Panc1 (cell line): Measurements from ENCODE around the gene FCHSD2. TPM values are rescaled to one million over a fixed set of nuclear protein-coding genes. Genes with fewer than 3 reads are reported as not detected.

Experiments
- ATAC-seq: fragments of 200-7000 bp; cut with Tn5 transposase; 2 replicates; pipeline ENCODE4 v1.9.1; 2020; ENCODE audit warnings: mild to moderate bottlenecking, moderate library complexity
- BruUV-seq: library from RNA; stranded (reverse); fragments of 400-500 nt; replicated peaks from 2 replicates; lab custom pipeline; 2021; lab: Mats Ljungman, UMichigan
- CTCF ChIA-PET: fragments of 300-600 bp; sonication (Branson Sonifier 250); formaldehyde crosslinking; loops from one replicate; lab custom pipeline; 2022; ENCODE audit warnings: antibody characterized with exemption; lab: Charles Lee
- POLR2A ChIA-PET: fragments of 300-600 bp; sonication (Branson Sonifier 250); formaldehyde crosslinking; loops from one replicate; lab custom pipeline; 2022; ENCODE audit warnings: antibody characterized with exemption; lab: Charles Lee
- DNase-seq: peaks from one replicate; pipeline ENCODE4 v3.0.0-alpha.2; 2010; ENCODE audit warnings: low read depth, low spot score
- H3K27ac ChIP-seq: 2 replicates; pipeline ENCODE4 v1.5.1; 2011; ENCODE audit warnings: mild to moderate bottlenecking, low read length, inconsistent platforms
- H3K27me3 ChIP-seq: fragments of 200-500 bp; sonication (Bioruptor generic); 2 replicates; pipeline ENCODE4 v1.6.0; 2014; ENCODE audit warnings: low read length, inconsistent platforms; ENCODE audit not compliant: control insufficient read depth, insufficient read depth
- H3K36me3 ChIP-seq: fragments of 200-500 bp; sonication (Bioruptor generic); 2 replicates; pipeline ENCODE4 v1.5.1; 2014; ENCODE audit warnings: inconsistent platforms, mild to moderate bottlenecking, low read length, moderate library complexity; ENCODE audit not compliant: control insufficient read depth, insufficient read depth
- H3K4me1 ChIP-seq: 2 replicates; pipeline ENCODE4 v1.5.1; 2011; ENCODE audit warnings: inconsistent platforms, mild to moderate bottlenecking, low read length, moderate library complexity; ENCODE audit not compliant: control insufficient read depth, insufficient read depth
- H3K4me3 ChIP-seq, 2 experiments: 2 replicates each; pipeline ENCODE4 v1.5.1; 2011 to 2012; ENCODE audit warnings: low read depth in 2 of 2, low read length in 2 of 2, mild to moderate bottlenecking in 2 of 2, inconsistent platforms in 1 of 2, moderate library complexity in 1 of 2
- H3K9me3 ChIP-seq: fragments of 200-500 bp; sonication (Bioruptor generic); 2 replicates; pipeline ENCODE4 v1.5.1; 2014; ENCODE audit warnings: low read depth, mild to moderate bottlenecking, inconsistent platforms, low read length, moderate library complexity; ENCODE audit not compliant: control insufficient read depth, insufficient read depth
- CTCF ChIP-seq: fragments of 450-650 bp; IDR thresholded peaks from 2 replicates; pipeline ENCODE4 v1.5.1; 2017; ENCODE audit warnings: mild to moderate bottlenecking
- POLR2AphosphoS5 ChIP-seq: IDR thresholded peaks from 2 replicates; pipeline ENCODE4 v1.6.1; 2012; ENCODE audit warnings: mild to moderate bottlenecking, low read depth, low read length, moderate library complexity
- REST ChIP-seq, 2 experiments: IDR thresholded peaks; 2 replicates each; pipeline ENCODE4 v1.6.1; 2011 to 2012; ENCODE audit warnings: low read depth in 2 of 2, control low read depth in 1 of 2, low read length in 1 of 2, mild to moderate bottlenecking in 1 of 2, moderate library complexity in 1 of 2; ENCODE audit not compliant: insufficient read depth in 1 of 2
- SIN3A ChIP-seq: IDR thresholded peaks from 2 replicates; pipeline ENCODE4 v1.6.1; 2012; ENCODE audit warnings: low read depth, mild to moderate bottlenecking, low read length, moderate library complexity, borderline replicate concordance; ENCODE audit not compliant: insufficient read depth
- TCF7L2 ChIP-seq: IDR thresholded peaks from 2 replicates; pipeline ENCODE4 v1.6.1; 2011; ENCODE audit warnings: mild to moderate bottlenecking, low read depth, low read length, inconsistent platforms
- in situ Hi-C: cut with HindIII; loops from 2 replicates; pipeline ENCODE4 v1.10.0; 2016; ENCODE audit warnings: low sequenced_read_pairs, low pct_unique_long_range_greater_than_20kb
- intact Hi-C: fragments of 100-400 bp; cut with micrococcal nuclease; formaldehyde crosslinking; loops from one replicate; pipeline ENCODE4 v1.10.0; 2022; ENCODE audit not compliant: unreplicated experiment
- total RNA-seq: library from RNA; stranded (reverse); gene quantifications from one replicate; pipeline ENCODE4 v1.2.1, GENCODE V29; 2021; ENCODE audit not compliant: unreplicated experiment

The FCHSD2 gene
- total RNA-seq, 1 experiment from 2014 or later = 31.8 TPM

GRCh38 chr11:72975778-72976521 lies 166.2 kb downstream of the FCHSD2 start:
- BruUV-seq = TSS peak; percentile 11
- Histone ChIP-seq H3K27me3 (no peaks in the 10 kb centered on the region), H3K36me3 (no peaks in the 10 kb centered on the region), H3K9me3 (no peaks in the 10 kb centered on the region), H3K27ac (no peak overlapping the region), H3K4me1 (no peaks in the 10 kb centered on the region), H3K4me3 (no peak overlapping the region)
- ChIA-PET POLR2A (no interaction called here), CTCF (no interaction called here)
- DNase-seq = no peak
- in situ Hi-C loops = no loop called here
- intact Hi-C loops = no loop called here
- no peak for ATAC-seq
- TF ChIP-seq REST (IDR thresholded peaks at IDR 0.05; ENCODE audit: insufficient read depth in 1 of 2, low read depth in 2 of 2, low read length in 1 of 2) (no peak), CTCF (no peak), SIN3A (no peak), POLR2AphosphoS5 (no peak), TCF7L2 (no peak)

GRCh38 chr11:72974487-72975205 lies 167.5 kb downstream of the FCHSD2 start:
- H3K36me3 ChIP-seq = no peaks in the 10 kb centered on the region
- DNase-seq (no peak), ATAC-seq (no peak)
- no peaks in the 10 kb centered on the region for H3K27me3 ChIP-seq
- H3K9me3 ChIP-seq = no peaks in the 10 kb centered on the region
- ChIA-PET POLR2A (no interaction called here), CTCF (no interaction called here)
- BruUV-seq = no TSS peak
- in situ Hi-C loops (no loop called here), intact Hi-C loops (no loop called here)
- no peak overlapping the region for H3K27ac ChIP-seq
- no peak overlapping the region for H3K4me3 ChIP-seq
- TF ChIP-seq TCF7L2 = no peak
- no peak for TF ChIP-seq SIN3A
- TF ChIP-seq REST (IDR thresholded peaks at IDR 0.05; ENCODE audit: insufficient read depth in 1 of 2, low read depth in 2 of 2, low read length in 1 of 2) = no peak
- H3K4me1 ChIP-seq = no peaks in the 10 kb centered on the region
